Measurements from ENCODE around the gene PLEKHG4.

The PLEKHG4 gene

GRCh38 chr16:67247192-67248072 is 31.9 kb upstream of the PLEKHG4 start, which contains the start of gene FHOD1:
FHOD1 (minus strand) TSS chr16:67247481; CDS start chr16:67247410, 71 bp downstream.
- TF ChIP-seq REST (IDR thresholded peaks at IDR 0.05; ENCODE audit: insufficient replicate concordance, low read depth) (no peak), CTCF (IDR thresholded peaks at IDR 0.05; ENCODE audit: insufficient read depth, low read length) (no peak), GABPA (IDR thresholded peaks at IDR 0.05; ENCODE audit: low read depth) (no peak), POLR2AphosphoS5 (IDR thresholded peaks at IDR 0.05; ENCODE audit: low read depth) (no peak), SPI1 (IDR thresholded peaks at IDR 0.05; ENCODE audit: borderline replicate concordance, low read depth) (no peak)
- Histone ChIP-seq H3K27me3 (ENCODE audit: insufficient read depth, poor library complexity, severe bottlenecking) (peaks cover 21% of the 10 kb centered on the region), H3K4me3 (replicated peaks; ENCODE audit: insufficient read depth, low read length) (peak within 1 kb of the TSS; percentile 73), H3K27ac (replicated peaks) (peak within 1 kb of the TSS; percentile 17; the same call in 1 of the 2 replicates)
- peak; percentile 86 to 96 for DNase-seq (ENCODE audit: low read depth in 1 of 2, low spot score in 1 of 2)

DNA sequence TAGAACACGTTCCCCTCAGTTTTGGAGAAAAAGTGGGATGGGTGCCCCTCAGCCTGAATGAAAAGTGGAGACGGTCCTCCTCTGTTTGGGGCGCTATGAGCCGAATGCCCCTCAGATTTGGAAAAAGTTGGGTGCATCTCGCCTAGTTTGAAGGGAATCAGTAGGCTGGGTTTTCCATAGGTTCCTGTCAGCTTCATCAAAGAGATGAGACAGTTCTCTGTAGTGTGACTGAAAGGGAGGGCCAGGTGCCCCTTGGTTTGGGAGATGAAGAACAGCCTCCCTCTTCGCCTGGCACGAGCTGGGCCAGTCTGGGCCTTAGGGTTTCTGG is 31.3 kb upstream of the PLEKHG4 start:
- no peak for DNase-seq (ENCODE audit: low read depth in 1 of 2, low spot score in 1 of 2)
- H3K27me3 ChIP-seq (ENCODE audit: insufficient read depth, poor library complexity, severe bottlenecking) = peaks cover 21% of the 10 kb centered on the region
- H3K4me3 ChIP-seq (replicated peaks; ENCODE audit: insufficient read depth, low read length) = peak overlapping the region; percentile 43
- H3K27ac ChIP-seq (replicated peaks) = no peak overlapping the region
- TF ChIP-seq GABPA (IDR thresholded peaks at IDR 0.05; ENCODE audit: low read depth) (no peak), CTCF (IDR thresholded peaks at IDR 0.05; ENCODE audit: insufficient read depth, low read length) (no peak), REST (IDR thresholded peaks at IDR 0.05; ENCODE audit: insufficient replicate concordance, low read depth) (no peak), POLR2AphosphoS5 (IDR thresholded peaks at IDR 0.05; ENCODE audit: low read depth) (no peak), SPI1 (IDR thresholded peaks at IDR 0.05; ENCODE audit: borderline replicate concordance, low read depth) (no peak)

- Histone ChIP-seq H3K27ac (replicated peaks) (no peak within 1 kb of the TSS), H3K4me3 (replicated peaks; ENCODE audit: insufficient read depth, low read length) (peak within 1 kb of the TSS; percentile 43), H3K27me3 (ENCODE audit: insufficient read depth, poor library complexity, severe bottlenecking) (peaks cover 21% of the 10 kb centered on the region)
- no peak for DNase-seq (ENCODE audit: low read depth in 1 of 2, low spot score in 1 of 2)
- TF ChIP-seq CTCF (IDR thresholded peaks at IDR 0.05; ENCODE audit: insufficient read depth, low read length) (no peak), REST (IDR thresholded peaks at IDR 0.05; ENCODE audit: insufficient replicate concordance, low read depth) (no peak), POLR2AphosphoS5 (IDR thresholded peaks at IDR 0.05; ENCODE audit: low read depth) (no peak), GABPA (IDR thresholded peaks at IDR 0.05; ENCODE audit: low read depth) (no peak), SPI1 (IDR thresholded peaks at IDR 0.05; ENCODE audit: borderline replicate concordance, low read depth) (no peak)
Measured at GRCh38 chr16:67248401-67249177, 30.7 kb upstream of the PLEKHG4 start, which contains the start of gene SLC9A5. SLC9A5 (plus strand) TSS chr16:67248979; CDS start chr16:67249015, 36 bp downstream.
